Stimulated activated CD4-positive, alpha-beta T cell treated with anti-CD3 and anti-CD28 coated beads, Interleukin-15, amount 100 ng/mL, for 24 hours (primary cell): Measurements from ENCODE around the gene PGPEP1.
"Not testable (repeated sequence)": the region's sequence is repeated elsewhere in the genome, so short reads cannot be mapped to it uniquely, and the experiment has no call there.

ENCODE experiments used
- DNase-seq: peaks from one replicate; pipeline ENCODE4 v3.0.0-alpha.2; 2020

PGPEP1 gene

DNA sequence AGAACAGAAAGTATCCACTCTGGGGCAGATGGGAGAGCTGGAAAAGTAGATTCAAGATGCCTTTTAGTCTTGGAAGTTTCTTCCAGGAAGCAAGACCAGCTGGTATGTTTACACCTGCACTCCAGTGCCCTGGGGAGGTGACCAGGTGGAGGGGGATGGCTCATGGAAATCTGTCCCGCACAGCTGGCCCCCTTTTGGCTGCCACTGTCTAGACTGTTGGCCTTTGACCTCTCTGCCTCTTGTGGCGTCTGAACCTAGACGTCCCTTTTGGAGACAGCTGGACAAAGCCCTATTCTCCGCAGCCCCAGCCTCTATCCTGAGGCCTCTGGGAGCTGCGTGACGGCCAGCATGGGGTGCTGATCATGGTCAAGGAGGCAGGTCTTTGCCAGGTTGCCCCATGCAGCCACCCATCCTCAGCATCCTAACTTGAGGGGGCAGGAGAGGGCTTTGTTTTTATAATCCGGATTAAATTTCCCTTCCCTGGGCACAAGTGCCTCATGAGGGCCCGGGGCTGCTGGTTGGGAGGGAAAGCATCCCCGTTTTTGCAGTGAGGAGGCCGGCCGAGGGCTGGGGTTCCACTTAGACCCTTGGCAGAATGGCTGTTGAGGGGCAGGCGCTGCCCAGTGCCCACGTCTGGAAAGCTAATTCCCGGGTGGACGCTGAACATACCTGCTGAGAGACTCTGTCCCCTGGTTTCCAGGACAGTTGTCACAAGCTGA, 28.3 kb downstream of the PGPEP1 start:
- DNase-seq = no peak

- no peak for DNase-seq
These were observed 33.1 kb downstream of the PGPEP1 start for GRCh38 chr19:18373407-18373891.

DNA sequence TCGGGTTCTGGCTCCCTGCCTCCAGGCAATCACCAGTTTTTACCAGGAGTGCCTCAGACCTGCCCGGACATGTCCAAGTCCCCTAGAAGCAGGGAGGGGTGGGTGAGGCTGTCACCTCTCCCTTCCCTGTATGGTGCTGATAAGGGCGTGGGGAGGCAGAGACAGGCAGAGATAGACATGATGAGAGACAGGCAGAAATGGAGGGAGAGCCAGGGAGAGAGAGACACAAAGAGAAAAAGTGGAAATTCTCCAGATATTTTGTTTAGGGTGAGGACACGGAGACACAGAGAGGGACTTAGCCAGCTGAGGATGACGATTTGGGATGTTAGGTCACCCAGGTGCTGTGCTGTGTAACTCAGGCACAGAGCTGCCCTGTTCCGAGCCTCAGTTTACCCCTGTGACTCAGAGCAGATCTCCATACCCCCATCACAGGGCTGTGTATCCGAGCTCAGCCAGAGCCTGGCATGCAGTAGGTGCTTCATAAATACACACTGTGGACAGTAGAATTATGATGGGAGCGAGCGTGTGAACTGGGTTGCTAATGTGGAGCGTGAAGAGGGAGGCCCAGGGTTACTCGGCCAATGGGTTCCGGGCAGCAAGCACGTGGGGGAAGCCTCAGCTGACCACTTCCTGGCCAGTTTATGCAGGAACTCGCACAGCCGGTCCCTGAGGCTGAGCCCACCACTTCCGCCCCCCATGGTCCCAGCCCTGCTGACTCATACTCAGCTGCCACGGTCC, 33.7 kb downstream of the PGPEP1 start:
- DNase-seq = peak; percentile 64

DNA sequence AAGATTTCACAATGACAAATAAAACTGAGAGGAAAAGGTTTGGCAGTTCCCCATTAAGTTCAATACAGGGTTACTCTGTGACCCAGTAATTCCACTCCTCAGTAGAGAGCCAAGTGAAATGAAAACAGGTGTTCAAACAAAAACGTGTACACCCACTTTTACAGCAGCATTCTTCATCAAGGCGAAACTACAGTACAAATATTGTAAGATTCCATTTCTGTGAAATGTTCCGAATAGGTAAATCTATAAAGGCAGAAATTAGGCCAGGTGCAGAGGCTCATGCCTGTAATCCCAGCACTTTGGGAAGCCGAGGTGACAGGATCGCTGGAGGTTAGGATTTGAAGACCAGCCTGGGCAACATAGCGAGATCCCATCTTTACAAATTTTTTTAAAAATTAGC, 36.6 kb downstream of the PGPEP1 start:
- DNase-seq = no peak

DNA sequence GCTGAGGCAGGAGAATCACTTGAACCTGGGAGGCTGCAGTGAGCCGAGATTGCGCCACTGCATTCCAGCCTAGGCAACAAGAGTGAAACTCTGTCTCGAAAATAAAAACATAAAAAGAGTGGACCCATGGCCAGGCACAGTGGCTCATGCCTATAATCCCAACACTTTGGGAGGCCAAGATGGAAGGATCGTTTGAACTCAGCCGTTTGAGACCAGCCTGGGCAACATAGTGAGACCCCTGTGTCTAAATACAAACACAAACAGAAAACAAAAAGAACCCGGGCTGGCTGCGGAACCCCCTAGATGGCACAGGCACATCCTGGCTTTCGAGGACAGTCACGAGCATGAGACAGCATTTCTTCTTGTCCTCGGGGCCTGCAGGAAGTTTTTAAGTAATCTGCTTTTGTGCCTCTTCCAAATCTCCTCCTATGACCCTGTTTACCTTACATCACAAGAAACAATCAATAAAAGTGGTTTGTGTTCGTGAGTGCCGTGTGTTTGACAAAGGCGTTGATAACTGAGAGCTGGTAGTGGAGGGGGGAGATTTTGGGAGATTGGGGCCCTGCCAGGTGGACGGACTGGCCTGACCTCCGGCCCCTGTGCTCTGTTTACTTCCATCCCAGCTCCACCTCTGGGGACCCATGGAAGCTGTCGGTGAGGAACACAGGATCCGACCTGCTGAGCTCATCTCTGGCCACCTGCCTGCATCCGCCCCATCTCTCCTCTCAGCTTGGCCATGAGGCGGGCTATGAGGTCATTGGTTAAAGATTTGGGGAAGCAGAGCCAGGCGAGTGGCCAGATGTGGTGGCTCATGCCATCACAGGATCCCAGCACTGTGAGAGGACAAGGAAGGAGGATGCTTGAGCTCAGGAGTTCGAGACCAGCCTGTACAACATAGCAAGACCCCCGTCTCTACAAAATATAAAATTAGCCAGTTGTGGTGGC, 39.7 kb downstream of the PGPEP1 start:
- DNase-seq = no peak

DNA sequence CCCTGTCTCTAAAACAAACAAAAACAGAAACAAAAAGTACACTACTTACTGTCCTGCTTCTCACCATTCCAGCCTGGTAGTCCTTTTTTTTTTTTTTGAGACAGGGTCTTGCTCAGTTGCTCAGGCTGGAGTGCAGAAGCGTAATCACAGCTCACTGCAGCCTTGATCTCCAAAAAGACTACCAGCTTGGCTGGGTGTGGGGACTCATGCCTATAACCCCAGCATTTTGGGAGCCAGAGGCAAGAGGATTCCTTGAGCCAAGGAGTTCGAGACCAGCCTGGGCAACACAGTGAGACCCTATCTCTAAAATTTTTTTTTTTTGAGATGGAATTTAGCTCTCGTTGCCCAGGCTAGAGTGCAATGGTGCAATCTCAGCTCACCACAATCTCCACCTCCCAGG, 40.4 kb downstream of the PGPEP1 start:
- no peak for DNase-seq

DNA sequence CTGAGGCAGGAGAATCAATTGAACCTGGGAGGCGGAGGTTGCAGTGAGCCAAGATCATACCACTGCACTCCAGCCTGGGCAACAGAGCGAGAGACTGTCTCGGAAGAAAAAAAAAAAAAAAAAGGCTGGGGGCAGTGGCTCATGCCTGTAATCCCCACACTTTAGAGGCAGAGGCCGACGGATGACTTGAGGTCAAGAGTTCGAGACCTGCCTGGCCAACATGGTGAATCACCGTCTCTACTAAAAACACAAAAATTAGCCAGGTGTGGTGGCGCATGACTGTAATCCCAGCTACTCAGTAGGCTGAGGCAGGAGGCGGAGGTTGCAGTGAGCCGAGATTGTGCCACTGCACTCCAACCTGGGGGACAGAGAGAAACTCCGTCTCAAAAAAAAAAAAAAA, 43.2 kb downstream of the PGPEP1 start:
- DNase-seq = not testable (repeated sequence)

- no peak for DNase-seq
These were observed 44.4 kb downstream of the PGPEP1 start for GRCh38 chr19:18384775-18385174.

DNA sequence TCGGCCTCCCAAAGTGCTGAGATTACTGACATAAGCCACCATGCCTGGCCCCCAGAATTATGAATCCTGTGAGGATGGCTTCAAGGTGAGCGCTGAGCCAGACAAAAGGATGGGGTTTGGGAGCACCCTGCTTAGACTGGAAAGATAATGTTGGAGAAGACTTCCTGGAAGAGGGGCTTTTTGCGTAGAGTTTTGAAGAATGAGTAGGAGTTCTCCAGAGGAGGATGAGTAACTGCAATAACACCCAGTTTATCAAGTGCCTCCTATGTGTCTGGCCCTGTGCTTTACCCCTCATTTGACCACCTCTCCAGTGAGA, 44.9 kb downstream of the PGPEP1 start:
- DNase-seq = no peak

DNA sequence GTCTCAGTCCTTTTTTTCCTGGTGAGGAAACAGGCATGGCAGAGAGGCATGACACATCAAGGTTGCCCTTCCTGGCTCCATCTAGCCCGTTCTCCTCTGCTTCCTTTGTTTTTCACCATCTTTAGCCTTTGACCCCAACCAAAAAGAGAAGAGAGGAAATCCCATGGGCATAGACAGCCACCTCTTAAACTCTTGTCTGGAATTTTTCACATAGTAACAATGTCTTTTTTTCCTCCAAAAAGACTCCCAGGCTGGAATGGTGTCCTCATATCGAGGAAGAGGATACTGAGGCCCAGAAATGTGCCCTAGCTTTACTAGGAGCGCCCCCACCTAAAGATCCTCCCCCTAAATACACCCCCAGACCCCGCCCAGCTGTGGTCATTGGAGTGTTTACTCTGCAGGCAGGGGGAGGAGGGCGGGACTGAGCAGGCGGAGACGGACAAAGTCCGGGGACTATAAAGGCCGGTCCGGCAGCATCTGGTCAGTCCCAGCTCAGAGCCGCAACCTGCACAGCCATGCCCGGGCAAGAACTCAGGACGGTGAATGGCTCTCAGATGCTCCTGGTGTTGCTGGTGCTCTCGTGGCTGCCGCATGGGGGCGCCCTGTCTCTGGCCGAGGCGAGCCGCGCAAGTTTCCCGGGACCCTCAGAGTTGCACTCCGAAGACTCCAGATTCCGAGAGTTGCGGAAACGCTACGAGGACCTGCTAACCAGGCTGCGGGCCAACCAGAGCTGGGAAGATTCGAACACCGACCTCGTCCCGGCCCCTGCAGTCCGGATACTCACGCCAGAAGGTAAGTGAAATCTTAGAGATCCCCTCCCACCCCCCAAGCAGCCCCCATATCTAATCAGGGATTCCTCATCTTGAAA, 45.5 kb downstream of the PGPEP1 start, which contains the start of gene GDF15:
GDF15 (plus strand) TSS at position 484 of the 868 bp plus-strand sequence; CDS start at position 516, 32 bp downstream.
- peak; percentile 50 for DNase-seq

- DNase-seq = no peak
These were observed 46.3 kb downstream of the PGPEP1 start for GRCh38 chr19:18386543-18387271.

- peak; percentile 84 for DNase-seq
These were observed 47.9 kb downstream of the PGPEP1 start for GRCh38 chr19:18388100-18388959.

DNA sequence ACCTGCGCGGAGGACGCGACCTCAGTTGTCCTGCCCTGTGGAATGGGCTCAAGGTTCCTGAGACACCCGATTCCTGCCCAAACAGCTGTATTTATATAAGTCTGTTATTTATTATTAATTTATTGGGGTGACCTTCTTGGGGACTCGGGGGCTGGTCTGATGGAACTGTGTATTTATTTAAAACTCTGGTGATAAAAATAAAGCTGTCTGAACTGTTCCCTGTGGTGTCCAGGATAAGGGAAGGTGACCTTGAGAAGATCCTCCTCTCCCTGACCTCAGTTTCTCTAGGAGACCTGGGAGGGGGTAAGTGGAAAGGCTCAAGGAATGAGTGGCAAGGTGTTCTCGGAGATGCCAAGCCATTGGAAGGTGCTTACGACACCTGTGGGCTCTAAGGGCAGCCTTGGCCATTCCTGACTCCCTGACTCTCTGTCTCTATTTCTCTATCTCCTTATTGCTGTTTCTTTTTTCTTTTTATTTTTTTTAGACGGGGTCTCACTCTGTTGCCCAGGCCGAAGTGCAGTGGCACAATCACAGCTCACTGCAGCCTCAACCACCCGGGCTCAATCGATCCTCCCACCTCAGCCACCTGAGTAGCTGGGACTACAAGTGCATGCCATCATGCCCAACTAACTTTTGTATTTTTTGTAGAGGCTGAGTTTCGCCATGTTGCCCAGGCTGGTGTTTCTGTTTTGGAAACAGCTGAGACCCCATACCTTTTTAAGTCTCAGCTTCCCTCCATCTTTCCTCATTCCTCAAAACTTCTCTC, 48.7 kb downstream of the PGPEP1 start:
- no peak for DNase-seq

GRCh38 chr19:18389726-18390064, 49.3 kb downstream of the PGPEP1 start:
- DNase-seq = no peak

GRCh38 chr19:18390065-18390907, 49.9 kb downstream of the PGPEP1 start:
- no peak for DNase-seq

- DNase-seq = no peak
These were observed 51.2 kb downstream of the PGPEP1 start for GRCh38 chr19:18391509-18392075.

DNA sequence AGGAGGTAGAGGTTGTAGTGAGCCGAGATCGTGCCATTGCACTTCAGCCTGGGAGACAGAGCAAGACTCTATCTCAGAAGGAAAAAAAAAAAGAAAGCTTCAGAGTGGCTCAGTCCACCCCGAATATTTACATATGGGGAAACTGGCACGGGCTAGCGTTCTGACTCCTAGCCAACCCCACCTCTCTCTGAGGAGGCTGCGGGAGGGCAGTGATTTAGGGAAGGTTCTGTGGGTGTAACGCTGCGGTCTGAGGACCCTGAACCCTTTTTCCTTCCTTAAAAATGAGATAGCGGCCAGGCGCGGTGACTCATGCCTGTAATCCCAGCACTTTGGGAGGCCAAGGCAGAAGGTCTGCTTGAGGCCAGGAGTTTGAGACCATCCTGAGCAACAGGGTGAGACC, 52.0 kb downstream of the PGPEP1 start:
- no peak for DNase-seq

DNA sequence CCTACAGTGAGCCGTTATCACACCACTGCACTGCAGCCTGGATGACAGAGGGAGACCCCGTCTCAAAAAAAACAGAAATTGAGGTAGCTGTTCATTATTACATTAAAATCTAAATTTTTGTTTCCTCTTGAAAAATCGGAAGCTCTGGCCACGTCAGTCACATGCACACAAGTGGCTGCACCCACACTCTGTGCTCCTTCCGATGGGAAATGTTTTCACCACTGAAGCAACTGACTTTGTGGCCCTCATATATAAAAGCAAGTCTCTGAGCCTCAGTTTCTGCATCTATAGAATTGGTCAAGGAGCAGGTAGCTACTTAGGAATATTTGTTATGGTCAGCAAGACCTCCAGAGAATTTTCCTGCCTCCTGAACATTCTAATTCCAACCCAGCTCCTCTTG, 52.5 kb downstream of the PGPEP1 start:
- no peak for DNase-seq

- no peak for DNase-seq
These were observed 53.4 kb downstream of the PGPEP1 start for GRCh38 chr19:18393836-18394235.
